Sigmoid colon (tissue), 4 donors: ENCODE data around the gene RRP9.

Source experiments
- CTCF ChIP-seq, 4 experiments: fragments of 450-650 bp in 3 of 4; fragments of 200-600 bp in 1 of 4; IDR thresholded peaks; one replicate each; pipeline ENCODE4 v1.5.1; 2016 to 2019; ENCODE audit warnings: antibody characterized with exemption in 4 of 4, mild to moderate bottlenecking in 3 of 4, moderate library complexity in 2 of 4
- EP300 ChIP-seq, 4 donors: sonication (generic); formaldehyde crosslinking; IDR thresholded peaks; one replicate each; pipeline ENCODE4 v1.6.1; 2017; ENCODE audit warnings: antibody characterized with exemption in 4 of 4
- POLR2A ChIP-seq, 2 donors: fragments of 450-650 bp; IDR thresholded peaks; one replicate each; pipeline ENCODE4 v1.6.1; 2016; ENCODE audit warnings: antibody characterized with exemption in 2 of 2, mild to moderate bottlenecking in 2 of 2, moderate library complexity in 2 of 2
- POLR2AphosphoS5 ChIP-seq, 4 donors: sonication (generic); formaldehyde crosslinking; IDR thresholded peaks; one replicate each; pipeline ENCODE4 v1.6.1; 2017; ENCODE audit warnings: antibody characterized with exemption in 4 of 4

GRCh38 chr3:51963951-51964451, 22.3 kb upstream of the RRP9 start:
- TF ChIP-seq CTCF (IDR thresholded peaks at IDR 0.05) (no peak), POLR2A (IDR thresholded peaks at IDR 0.05) (no peak), POLR2AphosphoS5 (IDR thresholded peaks at IDR 0.05) (no peak), EP300 (IDR thresholded peaks at IDR 0.05) (no peak)
